ENCODE data around the gene ADAM10. TPM values are rescaled to one million over a fixed set of nuclear protein-coding genes. Genes with fewer than 3 reads are reported as not detected.

Gene ADAM10
- total RNA-seq, 1 donor from 2014 or later = 140 TPM

GRCh38 chr15:58684751-58685150, 64.8 kb downstream of the ADAM10 start:
- no peak for DNase-seq
- Mint-ChIP-seq H3K4me1 (ENCODE audit: low read depth, unreplicated experiment) (peaks cover 2% of the 10 kb centered on the region), H3K9me3 (ENCODE audit: unreplicated experiment) (peaks cover 5% of the 10 kb centered on the region), H3K27me3 (ENCODE audit: unreplicated experiment) (no peaks in the 10 kb centered on the region), H3K36me3 (ENCODE audit: unreplicated experiment) (no peaks in the 10 kb centered on the region), H3K27ac (ENCODE audit: unreplicated experiment) (no peak overlapping the region), H3K4me3 (ENCODE audit: unreplicated experiment) (no peak overlapping the region)
- no peak for TF ChIP-seq CTCF (IDR thresholded peaks at IDR 0.05; ENCODE audit: partially characterized antibody, unreplicated experiment)

GRCh38 chr15:58684036-58684710, 65.3 kb downstream of the ADAM10 start:
- H3K9me3 Mint-ChIP-seq (ENCODE audit: unreplicated experiment) = peaks cover 5% of the 10 kb centered on the region
- no peaks in the 10 kb centered on the region for H3K36me3 Mint-ChIP-seq (ENCODE audit: unreplicated experiment)
- no peak overlapping the region for H3K4me3 Mint-ChIP-seq (ENCODE audit: unreplicated experiment)
- no peaks in the 10 kb centered on the region for H3K27me3 Mint-ChIP-seq (ENCODE audit: unreplicated experiment)
- no peaks in the 10 kb centered on the region for H3K4me1 Mint-ChIP-seq (ENCODE audit: low read depth, unreplicated experiment)
- DNase-seq = no peak
- no peak overlapping the region for H3K27ac Mint-ChIP-seq (ENCODE audit: unreplicated experiment)
- TF ChIP-seq CTCF (IDR thresholded peaks at IDR 0.05; ENCODE audit: partially characterized antibody, unreplicated experiment) = no peak

GRCh38 chr15:58682234-58682633, 67.3 kb downstream of the ADAM10 start:
- no peaks in the 10 kb centered on the region for H3K27me3 Mint-ChIP-seq (ENCODE audit: unreplicated experiment)
- H3K4me3 Mint-ChIP-seq (ENCODE audit: unreplicated experiment) = no peak overlapping the region
- H3K9me3 Mint-ChIP-seq (ENCODE audit: unreplicated experiment) = peaks cover 2% of the 10 kb centered on the region
- no peaks in the 10 kb centered on the region for H3K36me3 Mint-ChIP-seq (ENCODE audit: unreplicated experiment)
- no peak overlapping the region for H3K27ac Mint-ChIP-seq (ENCODE audit: unreplicated experiment)
- TF ChIP-seq CTCF (IDR thresholded peaks at IDR 0.05; ENCODE audit: partially characterized antibody, unreplicated experiment) = no peak
- no peak for DNase-seq
- no peaks in the 10 kb centered on the region for H3K4me1 Mint-ChIP-seq (ENCODE audit: low read depth, unreplicated experiment)

GRCh38 chr15:58678683-58679082, 70.8 kb downstream of the ADAM10 start:
- Mint-ChIP-seq H3K9me3 (ENCODE audit: unreplicated experiment) (no peaks in the 10 kb centered on the region), H3K4me1 (ENCODE audit: low read depth, unreplicated experiment) (no peaks in the 10 kb centered on the region), H3K27ac (ENCODE audit: unreplicated experiment) (no peak overlapping the region), H3K4me3 (ENCODE audit: unreplicated experiment) (no peak overlapping the region), H3K27me3 (ENCODE audit: unreplicated experiment) (no peaks in the 10 kb centered on the region), H3K36me3 (ENCODE audit: unreplicated experiment) (no peaks in the 10 kb centered on the region)
- no peak for DNase-seq
- no peak for TF ChIP-seq CTCF (IDR thresholded peaks at IDR 0.05; ENCODE audit: partially characterized antibody, unreplicated experiment)

- TF ChIP-seq CTCF (IDR thresholded peaks at IDR 0.05; ENCODE audit: partially characterized antibody, unreplicated experiment) = no peak
- H3K9me3 Mint-ChIP-seq (ENCODE audit: unreplicated experiment) = no peaks in the 10 kb centered on the region
Observed at GRCh38 chr15:58677426-58677825, 72.1 kb downstream of the ADAM10 start.

More at GRCh38 chr15:58677426-58677825, 72.1 kb downstream of the ADAM10 start:
- no peaks in the 10 kb centered on the region for H3K36me3 Mint-ChIP-seq (ENCODE audit: unreplicated experiment)
- H3K4me1 Mint-ChIP-seq (ENCODE audit: low read depth, unreplicated experiment) = no peaks in the 10 kb centered on the region
- H3K27ac Mint-ChIP-seq (ENCODE audit: unreplicated experiment) = no peak overlapping the region
- no peaks in the 10 kb centered on the region for H3K27me3 Mint-ChIP-seq (ENCODE audit: unreplicated experiment)
- H3K4me3 Mint-ChIP-seq (ENCODE audit: unreplicated experiment) = no peak overlapping the region
- DNase-seq = no peak
